T-helper 1 cell treated with Interleukin-12 subunit alpha and Interleukin-12 subunit beta and Interleukin-4 antibody, amounts not matched to agents 30 ng/mL and 1 ng/mL, for 36 hours (primary cell): ENCODE data around the gene ZCCHC7. TPM values are rescaled to one million over a fixed set of nuclear protein-coding genes. Genes with fewer than 3 reads are reported as not detected.

Experiments used
- intact Hi-C: fragments of 100-400 bp; cut with micrococcal nuclease; formaldehyde crosslinking; loops from one replicate; pipeline ENCODE4 v1.15.1; 2024
- total RNA-seq: library from RNA; stranded (reverse); gene quantifications from 2 replicates; pipeline ENCODE4 v1.2.3, GENCODE V29; 2022

The ZCCHC7 gene
- total RNA-seq, 1 donor from 2014 or later: 18.3 TPM

- intact Hi-C loops: no loop called here
Observed at GRCh38 chr9:37243588-37244345, 123.4 kb downstream of the ZCCHC7 start.

- intact Hi-C loops: no loop called here
Observed at GRCh38 chr9:37246826-37247225, 126.5 kb downstream of the ZCCHC7 start.

GRCh38 chr9:37248651-37249163 lies 128.3 kb downstream of the ZCCHC7 start:
- intact Hi-C loops: no loop called here

- intact Hi-C loops: no loop called here
Observed at GRCh38 chr9:37251452-37251851, 131.1 kb downstream of the ZCCHC7 start.

- intact Hi-C loops: no loop called here
Observed at GRCh38 chr9:37253377-37253937, 133.1 kb downstream of the ZCCHC7 start.

- intact Hi-C loops: no loop called here
Observed at GRCh38 chr9:37255187-37255586, 134.8 kb downstream of the ZCCHC7 start.

- intact Hi-C loops: no loop called here
Observed at GRCh38 chr9:37255944-37256862, 135.8 kb downstream of the ZCCHC7 start.

- intact Hi-C loops: no loop called here
Observed at GRCh38 chr9:37259951-37260350, 139.6 kb downstream of the ZCCHC7 start.

- intact Hi-C loops: no loop called here
Observed at GRCh38 chr9:37262410-37262809, 142.0 kb downstream of the ZCCHC7 start.

GRCh38 chr9:37264539-37264938 lies 144.2 kb downstream of the ZCCHC7 start:
- intact Hi-C loops: no loop called here

- intact Hi-C loops: no loop called here
Observed at GRCh38 chr9:37266630-37267029, 146.3 kb downstream of the ZCCHC7 start.

- intact Hi-C loops: no loop called here
Observed at GRCh38 chr9:37269221-37269620, 148.8 kb downstream of the ZCCHC7 start.

GRCh38 chr9:37271679-37272078 lies 151.3 kb downstream of the ZCCHC7 start:
- intact Hi-C loops: no loop called here

GRCh38 chr9:37273595-37273994 lies 153.2 kb downstream of the ZCCHC7 start:
- intact Hi-C loops: no loop called here

- intact Hi-C loops: no loop called here
Observed at GRCh38 chr9:37281541-37281940, 161.2 kb downstream of the ZCCHC7 start.

- intact Hi-C loops: no loop called here
Observed at GRCh38 chr9:37283730-37284325, 163.5 kb downstream of the ZCCHC7 start.

GRCh38 chr9:37284636-37285035 lies 164.3 kb downstream of the ZCCHC7 start:
- intact Hi-C loops: no loop called here

- intact Hi-C loops: no loop called here
Observed at GRCh38 chr9:37286530-37287175, 166.3 kb downstream of the ZCCHC7 start.

GRCh38 chr9:37287317-37287716 lies 166.9 kb downstream of the ZCCHC7 start:
- intact Hi-C loops: no loop called here

- intact Hi-C loops: loop anchor here (10.0 kb wide), 1 partner anchor 65 kb away; no protein-coding TSS in a partner anchor
Observed at GRCh38 chr9:37289631-37290030, 169.3 kb downstream of the ZCCHC7 start.
